ENCODE results near the gene PUS3. TPM values are rescaled to one million over a fixed set of nuclear protein-coding genes. Genes with fewer than 3 reads are reported as not detected.

The PUS3 gene
- total RNA-seq, 4 donors from 2014 or later: 6.6 to 11.2 (median 8.1) TPM

DNA sequence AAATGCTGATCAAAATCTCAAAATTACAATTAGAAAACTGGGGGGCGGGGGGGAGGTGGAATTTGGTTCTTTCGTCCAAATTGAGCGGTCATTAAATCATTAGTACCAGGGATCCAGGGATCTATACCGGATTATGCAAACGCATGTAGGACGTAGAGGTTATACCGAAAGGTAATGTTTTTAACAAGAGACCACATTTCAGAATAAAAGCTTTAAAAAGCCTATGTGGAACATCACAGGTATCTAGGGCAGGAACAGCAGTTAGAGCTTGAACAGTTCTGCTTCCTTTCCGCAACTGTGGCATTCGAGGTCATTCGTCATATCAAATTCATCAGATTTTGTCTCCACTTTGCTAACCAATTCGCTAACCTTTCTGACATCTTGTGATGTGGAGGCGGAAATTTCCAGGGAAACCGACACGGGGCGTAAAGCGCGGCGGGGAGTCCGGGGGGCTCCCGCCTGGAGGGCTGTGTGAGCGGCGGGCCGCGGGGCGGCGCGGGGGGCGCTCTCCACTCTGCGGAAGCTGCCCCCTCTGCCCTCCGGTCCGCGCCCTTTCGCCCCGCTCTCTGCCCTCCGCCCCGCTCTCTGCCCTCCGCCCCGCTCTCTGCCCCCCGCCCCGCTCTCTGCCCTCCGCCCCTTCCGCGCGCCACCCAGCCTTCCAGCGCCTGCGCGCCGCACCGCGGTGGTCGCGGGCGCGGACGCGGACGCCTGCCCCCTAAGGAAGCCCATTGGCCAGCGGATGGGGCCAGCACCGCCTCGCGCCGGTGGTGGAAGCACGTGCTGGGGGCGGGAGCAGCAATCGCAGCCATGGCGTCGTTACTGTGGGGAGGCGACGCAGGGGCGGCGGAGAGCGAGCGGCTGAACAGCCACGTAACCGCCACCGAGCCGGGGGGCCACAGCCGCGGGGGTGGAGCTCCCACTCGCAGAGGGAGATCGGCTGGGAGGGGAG, 979 bp upstream of the PUS3 start, which contains the start of gene DDX25:
Gene DDX25, plus strand, starts transcription at position 798 of the 949 bp plus-strand sequence. Its CDS starts 10 bp downstream, at position 808.
- no peak for DNase-seq (ENCODE audit: low spot score in 2 of 2)
- no peak within 1 kb of the TSS for H3K4me3 ChIP-seq (ENCODE audit: low read depth, poor library complexity, severe bottlenecking)
- TF ChIP-seq POLR2A (IDR thresholded peaks at IDR 0.05): no peak
- TF ChIP-seq, protein P1, sequence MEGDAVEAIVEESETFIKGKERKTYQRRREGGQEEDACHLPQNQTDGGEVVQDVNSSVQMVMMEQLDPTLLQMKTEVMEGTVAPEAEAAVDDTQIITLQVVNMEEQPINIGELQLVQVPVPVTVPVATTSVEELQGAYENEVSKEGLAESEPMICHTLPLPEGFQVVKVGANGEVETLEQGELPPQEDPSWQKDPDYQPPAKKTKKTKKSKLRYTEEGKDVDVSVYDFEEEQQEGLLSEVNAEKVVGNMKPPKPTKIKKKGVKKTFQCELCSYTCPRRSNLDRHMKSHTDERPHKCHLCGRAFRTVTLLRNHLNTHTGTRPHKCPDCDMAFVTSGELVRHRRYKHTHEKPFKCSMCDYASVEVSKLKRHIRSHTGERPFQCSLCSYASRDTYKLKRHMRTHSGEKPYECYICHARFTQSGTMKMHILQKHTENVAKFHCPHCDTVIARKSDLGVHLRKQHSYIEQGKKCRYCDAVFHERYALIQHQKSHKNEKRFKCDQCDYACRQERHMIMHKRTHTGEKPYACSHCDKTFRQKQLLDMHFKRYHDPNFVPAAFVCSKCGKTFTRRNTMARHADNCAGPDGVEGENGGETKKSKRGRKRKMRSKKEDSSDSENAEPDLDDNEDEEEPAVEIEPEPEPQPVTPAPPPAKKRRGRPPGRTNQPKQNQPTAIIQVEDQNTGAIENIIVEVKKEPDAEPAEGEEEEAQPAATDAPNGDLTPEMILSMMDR (IDR thresholded peaks at IDR 0.05): no peak
- WGBS, 2 donors: 2 to 3% methylated on average over 27 to 61 of the region's 81 CpGs
- intact Hi-C loops (cut with DNase I; ENCODE audit: low total_unique reads): no loop called here

DNA sequence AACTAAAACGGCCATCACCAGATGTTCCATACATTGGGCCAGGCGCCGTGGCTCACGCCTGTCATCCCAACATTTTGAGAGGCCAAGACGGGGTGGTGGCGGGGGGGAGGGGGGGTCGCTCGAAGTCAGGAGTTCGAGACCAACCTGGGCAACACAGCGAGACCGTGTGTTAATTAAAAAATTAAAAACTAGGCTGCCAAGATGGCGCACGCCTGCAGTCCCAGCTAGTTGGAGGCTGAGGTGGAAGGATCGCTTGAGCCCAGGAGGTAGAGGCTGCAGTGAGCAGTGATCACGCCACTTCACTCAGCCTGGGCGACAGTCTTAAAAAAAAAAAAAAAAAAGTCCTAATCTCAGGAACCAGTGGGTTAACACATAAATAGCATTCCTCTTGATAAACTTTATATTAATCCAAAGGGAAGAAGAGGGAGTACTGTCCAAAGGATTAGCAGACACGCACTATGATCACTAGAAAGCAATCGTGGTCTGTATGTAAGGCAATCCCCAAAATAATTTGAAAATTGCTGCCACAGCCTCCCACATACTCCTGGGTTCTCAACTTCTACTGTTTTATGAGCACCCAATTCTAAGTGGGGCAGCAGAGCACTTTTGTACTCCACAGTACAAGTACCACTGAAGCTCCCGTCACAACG, 604 bp downstream of the PUS3 start:
- intact Hi-C loops (cut with DNase I; ENCODE audit: low total_unique reads): no loop called here
- TF ChIP-seq, protein P1 (IDR thresholded peaks at IDR 0.05): no peak
- TF ChIP-seq POLR2A (IDR thresholded peaks at IDR 0.05): no peak
- WGBS, 2 donors: 48 to 54% methylated on average over 20 of the region's 20 CpGs
- no peak for DNase-seq (ENCODE audit: low spot score in 2 of 2)
- H3K4me3 ChIP-seq (ENCODE audit: low read depth, poor library complexity, severe bottlenecking): peak overlapping the region; percentile 50

DNA sequence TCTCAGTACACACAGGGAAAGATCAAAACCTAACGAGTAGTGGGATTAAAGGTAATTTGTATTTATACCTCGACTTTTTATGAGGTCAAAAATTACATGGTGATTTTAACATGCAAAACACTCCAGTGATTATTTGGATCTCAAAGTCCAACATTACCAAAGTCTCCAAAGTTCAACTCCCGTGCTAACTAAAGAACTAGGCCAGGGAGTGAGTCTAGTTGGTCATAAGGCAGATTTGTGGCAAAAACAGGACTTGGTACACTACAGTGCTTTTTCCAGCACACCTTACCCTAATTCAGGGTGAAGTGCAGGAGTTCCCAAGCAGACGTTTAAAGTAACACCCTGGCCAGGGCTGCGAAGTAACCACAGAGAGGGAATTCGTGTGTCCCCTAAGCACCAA, 1.1 kb downstream of the PUS3 start:
- 86 to 88% methylated on average over 6 of the region's 6 CpGs for WGBS, 2 donors
- DNase-seq (ENCODE audit: low spot score in 2 of 2): no peak
- H3K4me3 ChIP-seq (ENCODE audit: low read depth, poor library complexity, severe bottlenecking): no peak overlapping the region
- intact Hi-C loops (cut with DNase I; ENCODE audit: low total_unique reads): no loop called here
- TF ChIP-seq POLR2A (IDR thresholded peaks at IDR 0.05): no peak
- TF ChIP-seq, protein P1 (IDR thresholded peaks at IDR 0.05): no peak

DNA sequence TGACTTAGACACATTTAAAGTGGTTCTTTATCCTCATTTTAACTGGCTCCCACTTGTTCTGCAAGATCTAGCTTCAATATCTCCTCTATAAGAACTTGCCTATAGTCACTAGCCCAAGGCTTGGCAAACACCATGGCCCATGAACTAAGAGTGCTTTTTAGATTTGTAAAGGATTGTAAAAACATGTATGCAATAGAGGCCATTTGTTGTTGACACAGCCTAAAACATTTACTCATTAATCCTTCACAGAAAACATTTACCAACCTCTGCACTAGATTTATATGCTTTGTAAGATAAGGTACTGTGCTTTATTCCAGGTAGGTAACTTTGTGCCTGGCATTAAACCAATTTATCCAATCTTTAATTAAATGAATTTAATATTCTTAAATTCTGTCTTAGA, 10.0 kb downstream of the PUS3 start:
- no peak for TF ChIP-seq POLR2A (IDR thresholded peaks at IDR 0.05)
- TF ChIP-seq, protein P1 (IDR thresholded peaks at IDR 0.05): no peak
- no peak overlapping the region for H3K4me3 ChIP-seq (ENCODE audit: low read depth, poor library complexity, severe bottlenecking)
- DNase-seq (ENCODE audit: low spot score in 2 of 2): no peak
- intact Hi-C loops (cut with DNase I; ENCODE audit: low total_unique reads): no loop called here

DNA sequence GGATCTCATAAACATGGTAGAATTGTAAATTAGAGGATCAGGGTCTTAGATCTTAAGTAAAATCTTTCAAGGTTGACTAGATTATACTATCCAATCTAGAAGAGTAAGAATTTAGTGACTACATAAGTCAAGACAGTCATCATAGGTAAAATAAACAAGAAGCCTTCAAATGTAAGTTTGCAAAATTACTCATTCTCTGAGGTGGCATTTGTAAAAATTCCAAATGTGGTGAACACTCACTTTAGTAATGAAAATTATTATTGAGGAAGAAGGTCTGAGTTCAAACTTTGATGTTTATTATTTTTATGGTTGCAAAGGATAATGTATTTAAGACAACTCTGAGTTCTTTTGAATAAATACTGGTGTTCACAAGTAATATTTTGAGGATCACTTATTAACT, 10.9 kb downstream of the PUS3 start:
- no peak overlapping the region for H3K4me3 ChIP-seq (ENCODE audit: low read depth, poor library complexity, severe bottlenecking)
- no peak for DNase-seq (ENCODE audit: low spot score in 2 of 2)
- TF ChIP-seq POLR2A (IDR thresholded peaks at IDR 0.05): no peak
- TF ChIP-seq, protein P1 (IDR thresholded peaks at IDR 0.05): no peak
- intact Hi-C loops (cut with DNase I; ENCODE audit: low total_unique reads): no loop called here

Measured in lower leg skin (tissue), 4 donors.